ENCODE results near the gene EDA.

GRCh38 chrX:69884210-69884609 lies 268.3 kb downstream of the EDA start:
- TF ChIP-seq CTCF (IDR thresholded peaks at IDR 0.05), result no peak
- no peak for TF ChIP-seq POLR2A (IDR thresholded peaks at IDR 0.05)
- no peak for TF ChIP-seq POLR2AphosphoS5 (IDR thresholded peaks at IDR 0.05)
